A673 (cell line): Measurements from ENCODE around the gene NUDT5.

Source experiments
- CTCF ChIP-seq: fragments of 300-800, 200-600 bp; sonication (generic); conservative IDR thresholded peaks from 2 replicates; pipeline ENCODE4 v1.5.1; 2017; ENCODE audit warnings: low read depth, mild to moderate bottlenecking, antibody characterized with exemption, low read length, moderate library complexity, mixed read lengths
- EZH2 ChIP-seq: fragments of 200-600 bp; sonication (generic); IDR thresholded peaks from 2 replicates; pipeline ENCODE4 v1.6.1; 2017; ENCODE audit warnings: borderline replicate concordance, low read depth, mild to moderate bottlenecking, mixed read lengths, antibody characterized with exemption, low read length; ENCODE audit not compliant: poor library complexity, severe bottlenecking

GRCh38 chr10:12140038-12140437 is 55.7 kb downstream of the NUDT5 start:
- TF ChIP-seq CTCF (no peak), EZH2 (no peak)
